ENCODE measurements around the gene TUT4.

Gene TUT4

GRCh38 chr1:52531249-52531872, 21.5 kb downstream of the TUT4 start:
- no peak for DNase-seq

GRCh38 chr1:52530563-52531144, 22.2 kb downstream of the TUT4 start:
- DNase-seq, result no peak

- DNase-seq, result no peak
Measured at GRCh38 chr1:52523376-52523775, 29.5 kb downstream of the TUT4 start.

GRCh38 chr1:52520148-52520547, 32.7 kb downstream of the TUT4 start:
- no peak for DNase-seq

- DNase-seq, result no peak
Measured at GRCh38 chr1:52518962-52519361, 33.9 kb downstream of the TUT4 start.

GRCh38 chr1:52511851-52512615, 40.9 kb downstream of the TUT4 start:
- no peak for DNase-seq

- DNase-seq, result no peak
Measured at GRCh38 chr1:52511439-52511838, 41.5 kb downstream of the TUT4 start.

- DNase-seq, result no peak
Measured at GRCh38 chr1:52506920-52507546, 45.9 kb downstream of the TUT4 start.

GRCh38 chr1:52506349-52506748, 46.5 kb downstream of the TUT4 start:
- no peak for DNase-seq

GRCh38 chr1:52504720-52505119, 48.2 kb downstream of the TUT4 start:
- DNase-seq, result no peak

GRCh38 chr1:52503706-52504105, 49.2 kb downstream of the TUT4 start:
- no peak for DNase-seq

GRCh38 chr1:52502789-52503188, 50.1 kb downstream of the TUT4 start:
- no peak for DNase-seq

- no peak for DNase-seq
Measured at GRCh38 chr1:52487632-52488031, 65.3 kb downstream of the TUT4 start.

- DNase-seq, result no peak
Measured at GRCh38 chr1:52482326-52483004, 70.4 kb downstream of the TUT4 start.

GRCh38 chr1:52479076-52479475, 73.8 kb downstream of the TUT4 start:
- DNase-seq, result no peak

GRCh38 chr1:52477876-52478275, 75.0 kb downstream of the TUT4 start:
- no peak for DNase-seq

- DNase-seq, result no peak
Measured at GRCh38 chr1:52476943-52477342, 75.9 kb downstream of the TUT4 start.

GRCh38 chr1:52474807-52475206, 78.1 kb downstream of the TUT4 start:
- DNase-seq, result no peak

GRCh38 chr1:52473039-52473438, 79.9 kb downstream of the TUT4 start:
- DNase-seq, result no peak

- no peak for DNase-seq
Measured at GRCh38 chr1:52472384-52472783, 80.5 kb downstream of the TUT4 start.

- no peak for DNase-seq
Measured at GRCh38 chr1:52469108-52469507, 83.8 kb downstream of the TUT4 start.

- DNase-seq, result no peak
Measured at GRCh38 chr1:52463891-52464290, 89.0 kb downstream of the TUT4 start.

- no peak for DNase-seq
Measured at GRCh38 chr1:52461821-52462220, 91.1 kb downstream of the TUT4 start.

Data from activated T-cell treated with anti-CD3 and anti-CD28 coated beads, Interleukin-2, amount 50 U/mL, for 1 hour (primary cell).